HCT116 (cell line): Measurements from ENCODE around the gene KANSL1. TPM values are rescaled to one million over a fixed set of nuclear protein-coding genes. Genes with fewer than 3 reads are reported as not detected.

Experiments
- ATAC-seq: fragments of 200-7000 bp; cut with Tn5 transposase; 2 replicates; pipeline ENCODE4 v1.9.1; 2020; ENCODE audit warnings: mild to moderate bottlenecking, moderate library complexity
- BruUV-seq: library from RNA; stranded (reverse); fragments of 400-500 nt; replicated peaks from 2 replicates; lab custom pipeline; 2021; lab: Mats Ljungman, UMichigan
- CTCF ChIA-PET: fragments of 300-600 bp; sonication (Branson Sonifier 250); formaldehyde crosslinking; loops from one replicate; lab custom pipeline; 2021; ENCODE audit warnings: antibody characterized with exemption; lab: Charles Lee
- POLR2A ChIA-PET: fragments of 300-600, 350-600 bp; sonication (Branson Sonifier 250); formaldehyde crosslinking; loops from one replicate; lab custom pipeline; 2021; ENCODE audit warnings: antibody characterized with exemption; lab: Charles Lee
- RAD21 ChIA-PET, 2 experiments: fragments of 300-600 bp; sonication (Branson Sonifier 250); formaldehyde crosslinking; loops; one replicate each; lab custom pipeline; 2023; ENCODE audit warnings: low total read pairs in 2 of 2; ENCODE audit not compliant: uncharacterized antibody in 2 of 2, unreplicated experiment in 2 of 2, low non-redundant PET in 1 of 2; lab: Charles Lee
- DNase-seq: peaks from one replicate; pipeline ENCODE4 v3.0.0-alpha.2; 2010; ENCODE audit warnings: low read depth, low spot score
- H2AFZ ChIP-seq: fragments of 200-600 bp; shearing (Covaris generic), sonication (generic); 2 replicates; pipeline ENCODE4 v1.6.1; 2017; ENCODE audit warnings: low read depth, mixed run types, mixed read lengths, antibody characterized with exemption, low read length; ENCODE audit not compliant: poor library complexity, severe bottlenecking
- H3K27ac ChIP-seq: 2 replicates; pipeline ENCODE4 v1.5.1; 2012; ENCODE audit warnings: low read depth, low read length
- H3K27me3 ChIP-seq: fragments of 200-600 bp; sonication (generic); 2 replicates; pipeline ENCODE4 v1.6.1; 2016; ENCODE audit warnings: mixed run types, low read length, mixed read lengths; ENCODE audit not compliant: insufficient read depth
- H3K36me3 ChIP-seq, 2 experiments: fragments of 200-500 bp in 1 of 2; fragments of 200-600 bp in 1 of 2; sonication (Bioruptor generic) in 1 of 2; sonication (generic) in 1 of 2; 2 replicates each; pipeline versions ENCODE4 v1.5.1 to v1.6.1; 2014 to 2016; ENCODE audit warnings: low read length in 2 of 2, inconsistent platforms in 1 of 2, mixed read lengths in 1 of 2, mixed run types in 1 of 2; ENCODE audit not compliant: insufficient read depth in 2 of 2, control insufficient read depth in 1 of 2
- H3K4me1 ChIP-seq, 2 experiments: fragments of 200-600 bp in 1 of 2; sonication (generic) in 1 of 2; 2 replicates each; pipeline versions ENCODE4 v1.5.1 to v1.6.1; 2012 to 2017; ENCODE audit warnings: low read length in 2 of 2, inconsistent platforms in 1 of 2, mild to moderate bottlenecking in 1 of 2, mixed read lengths in 1 of 2, mixed run types in 1 of 2, moderate library complexity in 1 of 2; ENCODE audit not compliant: insufficient read depth in 2 of 2, control insufficient read depth in 1 of 2
- H3K4me2 ChIP-seq: fragments of 200-600 bp; sonication (generic); 2 replicates; pipeline ENCODE4 v1.6.1; 2017; ENCODE audit warnings: mixed run types, low read length, mixed read lengths
- H3K4me3 ChIP-seq, 2 experiments: fragments of 200-600 bp in 1 of 2; sonication (generic) in 1 of 2; replicated peaks in 1 of 2; 2 replicates each; pipeline ENCODE4 v1.5.1; 2011 to 2016; ENCODE audit warnings: low read length in 2 of 2, control low read depth in 1 of 2, low read depth in 1 of 2, mild to moderate bottlenecking in 1 of 2, mixed read lengths in 1 of 2, mixed run types in 1 of 2
- H3K79me2 ChIP-seq: fragments of 200-600 bp; sonication (generic); 2 replicates; pipeline ENCODE4 v1.6.1; 2017; ENCODE audit warnings: mild to moderate bottlenecking, mixed run types, low read length, moderate library complexity, mixed read lengths; ENCODE audit not compliant: insufficient read depth
- H3K9ac ChIP-seq: fragments of 200-600 bp; sonication (generic); 2 replicates; pipeline ENCODE4 v1.6.1; 2016; ENCODE audit warnings: low read length, mixed read lengths
- H3K9me2 ChIP-seq: fragments of 200-600 bp; sonication (generic), shearing (Covaris generic); 2 replicates; pipeline ENCODE4 v1.6.1; 2017; ENCODE audit warnings: mixed run types, mild to moderate bottlenecking, moderate library complexity; ENCODE audit not compliant: insufficient read depth
- H3K9me3 ChIP-seq, 2 experiments: fragments of 200-500 bp in 1 of 2; fragments of 200-600 bp in 1 of 2; sonication (Bioruptor generic) in 1 of 2; sonication (generic) in 1 of 2; 2 replicates each; pipeline ENCODE4 v1.6.1; 2014 to 2017; ENCODE audit warnings: low read length in 2 of 2, mixed read lengths in 2 of 2, inconsistent platforms in 1 of 2, low read depth in 1 of 2, mild to moderate bottlenecking in 1 of 2, mixed run types in 1 of 2, moderate library complexity in 1 of 2; ENCODE audit not compliant: control insufficient read depth in 1 of 2, insufficient read depth in 1 of 2
- H4K20me1 ChIP-seq: fragments of 200-600 bp; sonication (generic), shearing (Covaris generic); 2 replicates; pipeline ENCODE4 v1.6.1; 2017; ENCODE audit warnings: mixed run types, mild to moderate bottlenecking, moderate library complexity; ENCODE audit not compliant: insufficient read depth
- CTCF ChIP-seq, 3 experiments: fragments of 200-600 bp in 1 of 3; sonication (generic) in 1 of 3; IDR thresholded peaks in 2 of 3; conservative IDR thresholded peaks in 1 of 3; 2 replicates each; pipeline ENCODE4 v1.5.1; 2012 to 2017; ENCODE audit warnings: low read depth in 2 of 3, low read length in 2 of 3, antibody characterized with exemption in 1 of 3, borderline replicate concordance in 1 of 3, control low read depth in 1 of 3, mild to moderate bottlenecking in 1 of 3, mixed read lengths in 1 of 3, mixed run types in 1 of 3, moderate library complexity in 1 of 3; ENCODE audit not compliant: insufficient read depth in 1 of 3
- EGR1 ChIP-seq: IDR thresholded peaks from 2 replicates; pipeline ENCODE4 v1.6.1; 2012; ENCODE audit warnings: low read depth
- ELF1 ChIP-seq: IDR thresholded peaks from 2 replicates; pipeline ENCODE4 v1.6.1; 2012; ENCODE audit warnings: low read depth, borderline replicate concordance
- EZH2phosphoT487 ChIP-seq: fragments of 200-600 bp; IDR thresholded peaks from 2 replicates; pipeline ENCODE4 v1.6.1; 2018; ENCODE audit warnings: antibody characterized with exemption, borderline replicate concordance
- FOSL1 ChIP-seq: IDR thresholded peaks from 2 replicates; pipeline ENCODE4 v1.6.1; 2012; ENCODE audit warnings: low read depth
- JUND ChIP-seq: IDR thresholded peaks from 2 replicates; pipeline ENCODE4 v1.6.1; 2012
- MAX ChIP-seq: IDR thresholded peaks from 2 replicates; pipeline ENCODE4 v1.6.1; 2012
- POLR2AphosphoS5 ChIP-seq: IDR thresholded peaks from 2 replicates; pipeline ENCODE4 v1.6.1; 2011; ENCODE audit warnings: mild to moderate bottlenecking, low read depth, low read length, moderate library complexity
- SRF ChIP-seq: IDR thresholded peaks from 2 replicates; pipeline ENCODE4 v1.6.1; 2012; ENCODE audit warnings: low read depth
- ZBTB33 ChIP-seq: IDR thresholded peaks from 2 replicates; pipeline ENCODE4 v1.6.1; 2011; ENCODE audit warnings: mild to moderate bottlenecking, low read length, moderate library complexity; ENCODE audit not compliant: insufficient replicate concordance; ENCODE audit errors: extremely low read depth
- ZFX ChIP-seq: fragments of 450-650 bp; IDR thresholded peaks from 2 replicates; pipeline ENCODE4 v1.6.1; 2017
- ZNF274 ChIP-seq: fragments of 200-500 bp; sonication (Bioruptor generic); IDR thresholded peaks from 2 replicates; pipeline ENCODE4 v1.6.1; 2014; ENCODE audit warnings: mild to moderate bottlenecking, low read depth, low read length, inconsistent platforms
- intact Hi-C: fragments of 100-400 bp; cut with micrococcal nuclease; formaldehyde crosslinking; loops from 2 replicates; pipeline ENCODE4 v1.10.0; 2022
- total RNA-seq: library from RNA; stranded (reverse); gene quantifications from one replicate; pipeline ENCODE4 v1.2.1, GENCODE V29; 2021; ENCODE audit not compliant: unreplicated experiment
- TF ChIP-seq, protein P1 (sequence below): IDR thresholded peaks from 2 replicates; pipeline ENCODE4 v1.6.1; 2012

The KANSL1 gene
- total RNA-seq, 1 experiment from 2014 or later = 77.5 TPM

GRCh38 chr17:46110219-46110618, 83.0 kb downstream of the KANSL1 start (continued):
- TF ChIP-seq ELF1 (no peak), JUND (no peak), FOSL1 (no peak), MAX (no peak), CTCF (IDR thresholded peaks at IDR 0.05 in 2 of 3, conservative IDR thresholded peaks at IDR 0.05 in 1 of 3; ENCODE audit: borderline replicate concordance in 1 of 3, insufficient read depth in 1 of 3, low read depth in 2 of 3, low read length in 2 of 3) (no peak)
- TF ChIP-seq, protein P1, sequence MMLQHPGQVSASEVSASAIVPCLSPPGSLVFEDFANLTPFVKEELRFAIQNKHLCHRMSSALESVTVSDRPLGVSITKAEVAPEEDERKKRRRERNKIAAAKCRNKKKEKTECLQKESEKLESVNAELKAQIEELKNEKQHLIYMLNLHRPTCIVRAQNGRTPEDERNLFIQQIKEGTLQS = no peak

- no peak overlapping the region for H3K9ac ChIP-seq
- H3K27ac ChIP-seq = no peak overlapping the region
- H3K79me2 ChIP-seq = peaks cover 100% of the 10 kb centered on the region
- no peaks in the 10 kb centered on the region for H3K4me1 ChIP-seq
- no peaks in the 10 kb centered on the region for H3K9me2 ChIP-seq
- RAD21 ChIA-PET = no interaction called here
- no peak overlapping the region for H3K4me2 ChIP-seq
- H4K20me1 ChIP-seq = peaks cover 42% of the 10 kb centered on the region; the same call in 1 of the 2 replicates
- TF ChIP-seq FOSL1 (no peak), ZFX (no peak), EZH2phosphoT487 (no peak), SRF (no peak), EGR1 (no peak), POLR2AphosphoS5 (no peak), ZNF274 (no peak), MAX (no peak), ELF1 (no peak), ZBTB33 (no peak)
- CTCF ChIA-PET = no interaction called here
- DNase-seq = no peak
- ATAC-seq = no peak
- H3K9me3 ChIP-seq = no peaks in the 10 kb centered on the region
- no peaks in the 10 kb centered on the region for H3K27me3 ChIP-seq
- no peak overlapping the region for H2AFZ ChIP-seq
- no peaks in the 10 kb centered on the region for H3K36me3 ChIP-seq
- intact Hi-C loops = no loop called here
- BruUV-seq = no TSS peak
- POLR2A ChIA-PET = no interaction called here
- H3K4me3 ChIP-seq = no peak overlapping the region
Observed at GRCh38 chr17:46109603-46110189, 83.5 kb downstream of the KANSL1 start.
